Measurements from ENCODE around the gene DCC. TPM values are rescaled to one million over a fixed set of nuclear protein-coding genes. Genes with fewer than 3 reads are reported as not detected.

The DCC gene
- total RNA-seq, 1 experiment from 2014 or later, result 0.39 TPM

- H3K4me3 Mint-ChIP-seq (ENCODE audit: unreplicated experiment), result no peak overlapping the region
- CTCF ChIA-PET, result no interaction called here
These were observed 1216.5 kb downstream of the DCC start for GRCh38 chr18:53556450-53556849.

GRCh38 chr18:53560546-53560945 lies 1220.5 kb downstream of the DCC start:
- no peaks in the 10 kb centered on the region for H3K36me3 Mint-ChIP-seq (ENCODE audit: insufficient read depth, unreplicated experiment)
- no peaks in the 10 kb centered on the region for H3K4me1 ChIP-seq
- H3K4me3 Mint-ChIP-seq (ENCODE audit: unreplicated experiment), result no peak overlapping the region
- H3K4me1 Mint-ChIP-seq (ENCODE audit: low read depth, unreplicated experiment), result no peaks in the 10 kb centered on the region
- no peaks in the 10 kb centered on the region for H3K27me3 ChIP-seq (replicated peaks; ENCODE audit: control insufficient read depth, insufficient read depth, low read length)
- POLR2A ChIA-PET, result no interaction called here
- no peaks in the 10 kb centered on the region for H3K36me3 ChIP-seq (ENCODE audit: control insufficient read depth, insufficient read depth, low read length)
- H3K9me3 ChIP-seq, result no peaks in the 10 kb centered on the region
- H3K4me3 ChIP-seq (ENCODE audit: low read depth, low read length), result no peak overlapping the region
- CTCF ChIA-PET, result no interaction called here
- DNase-seq, result no peak
- no TSS peak for BruUV-seq (replicated peaks)
- TF ChIP-seq CTCF (IDR thresholded peaks at IDR 0.05; ENCODE audit: insufficient read depth in 1 of 2, low read depth in 1 of 2, low read length in 1 of 2, severe bottlenecking in 1 of 2, unreplicated experiment in 1 of 2), result no peak
- no peaks in the 10 kb centered on the region for H3K27me3 Mint-ChIP-seq (ENCODE audit: insufficient read depth, unreplicated experiment)
- intact Hi-C loops (cut with micrococcal nuclease; ENCODE audit: unreplicated experiment), result loop anchor here (10.0 kb wide), 1 partner anchor 304 kb away; no protein-coding TSS in a partner anchor
- H3K27ac Mint-ChIP-seq (ENCODE audit: unreplicated experiment), result no peak overlapping the region
- no peaks in the 10 kb centered on the region for H3K9me3 Mint-ChIP-seq (ENCODE audit: unreplicated experiment)

More at GRCh38 chr18:53556450-53556849, 1216.5 kb downstream of the DCC start:
- no peak overlapping the region for H3K4me3 ChIP-seq (ENCODE audit: low read depth, low read length)
- Mint-ChIP-seq H3K9me3 (ENCODE audit: unreplicated experiment) (no peaks in the 10 kb centered on the region), H3K27ac (ENCODE audit: unreplicated experiment) (no peak overlapping the region), H3K4me1 (ENCODE audit: low read depth, unreplicated experiment) (no peaks in the 10 kb centered on the region), H3K27me3 (ENCODE audit: insufficient read depth, unreplicated experiment) (no peaks in the 10 kb centered on the region), H3K36me3 (ENCODE audit: insufficient read depth, unreplicated experiment) (no peaks in the 10 kb centered on the region)
- POLR2A ChIA-PET, result no interaction called here
- H3K36me3 ChIP-seq (ENCODE audit: control insufficient read depth, insufficient read depth, low read length), result no peaks in the 10 kb centered on the region
- intact Hi-C loops (cut with micrococcal nuclease; ENCODE audit: unreplicated experiment), result no loop called here
- H3K4me1 ChIP-seq, result no peaks in the 10 kb centered on the region
- no peak for DNase-seq
- no peaks in the 10 kb centered on the region for H3K9me3 ChIP-seq
- no peaks in the 10 kb centered on the region for H3K27me3 ChIP-seq (replicated peaks; ENCODE audit: control insufficient read depth, insufficient read depth, low read length)
- BruUV-seq (replicated peaks), result no TSS peak
- no peak for TF ChIP-seq CTCF (IDR thresholded peaks at IDR 0.05; ENCODE audit: insufficient read depth in 1 of 2, low read depth in 1 of 2, low read length in 1 of 2, severe bottlenecking in 1 of 2, unreplicated experiment in 1 of 2)

GRCh38 chr18:53566626-53567025 lies 1226.6 kb downstream of the DCC start:
- H3K27me3 ChIP-seq (replicated peaks; ENCODE audit: control insufficient read depth, insufficient read depth, low read length), result no peaks in the 10 kb centered on the region
- ChIA-PET POLR2A (no interaction called here), CTCF (no interaction called here)
- no peak overlapping the region for H3K4me3 ChIP-seq (ENCODE audit: low read depth, low read length)
- no peaks in the 10 kb centered on the region for H3K4me1 ChIP-seq
- BruUV-seq (replicated peaks), result no TSS peak
- DNase-seq, result no peak
- intact Hi-C loops (cut with micrococcal nuclease; ENCODE audit: unreplicated experiment), result loop anchor here (10.0 kb wide), 1 partner anchor 298 kb away; no protein-coding TSS in a partner anchor
- H3K36me3 ChIP-seq (ENCODE audit: control insufficient read depth, insufficient read depth, low read length), result no peaks in the 10 kb centered on the region
- no peaks in the 10 kb centered on the region for H3K4me1 Mint-ChIP-seq (ENCODE audit: low read depth, unreplicated experiment)
- peaks cover 3% of the 10 kb centered on the region for H3K27me3 Mint-ChIP-seq (ENCODE audit: insufficient read depth, unreplicated experiment)
- no peaks in the 10 kb centered on the region for H3K36me3 Mint-ChIP-seq (ENCODE audit: insufficient read depth, unreplicated experiment)
- no peaks in the 10 kb centered on the region for H3K9me3 ChIP-seq
- no peak overlapping the region for H3K27ac Mint-ChIP-seq (ENCODE audit: unreplicated experiment)
- no peak overlapping the region for H3K4me3 Mint-ChIP-seq (ENCODE audit: unreplicated experiment)
- no peak for TF ChIP-seq CTCF (IDR thresholded peaks at IDR 0.05; ENCODE audit: insufficient read depth in 1 of 2, low read depth in 1 of 2, low read length in 1 of 2, severe bottlenecking in 1 of 2, unreplicated experiment in 1 of 2)
- no peaks in the 10 kb centered on the region for H3K9me3 Mint-ChIP-seq (ENCODE audit: unreplicated experiment)

All from Caco-2 (cell line).